Loucy (cell line): ENCODE data around the gene PRDM8.

Experiments used
- EZH2phosphoT487 ChIP-seq: fragments of 200-600 bp; IDR thresholded peaks from 2 replicates; pipeline ENCODE4 v1.6.1; 2018; ENCODE audit warnings: antibody characterized with exemption, mild to moderate bottlenecking, moderate library complexity, borderline replicate concordance
- TF ChIP-seq, protein P1 (sequence below): fragments of 200-600 bp; sonication (generic); conservative IDR thresholded peaks from 2 replicates; pipeline ENCODE4 v1.5.1; 2014; ENCODE audit warnings: mild to moderate bottlenecking, antibody characterized with exemption, low read length

DNA sequence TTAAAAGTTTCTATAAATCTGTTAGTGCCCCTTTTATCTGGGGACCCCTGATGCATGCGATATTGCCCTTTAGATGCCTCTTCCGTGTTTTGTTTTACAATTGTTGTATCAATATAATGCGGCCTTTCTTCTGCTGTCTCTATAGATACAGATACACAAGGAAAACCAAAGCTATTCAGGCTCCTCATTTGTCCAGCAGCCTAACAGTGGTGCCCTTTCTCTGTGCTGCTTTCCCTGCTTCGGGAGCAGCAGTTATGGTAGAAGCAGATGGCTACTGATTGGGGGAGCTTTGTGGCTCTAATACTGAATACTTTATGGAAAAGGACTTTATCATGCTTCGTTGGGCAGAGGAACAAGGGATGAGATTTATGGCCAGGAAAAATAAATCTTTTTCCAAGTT, 10.6 kb upstream of the PRDM8 start:
- TF ChIP-seq, protein P1, sequence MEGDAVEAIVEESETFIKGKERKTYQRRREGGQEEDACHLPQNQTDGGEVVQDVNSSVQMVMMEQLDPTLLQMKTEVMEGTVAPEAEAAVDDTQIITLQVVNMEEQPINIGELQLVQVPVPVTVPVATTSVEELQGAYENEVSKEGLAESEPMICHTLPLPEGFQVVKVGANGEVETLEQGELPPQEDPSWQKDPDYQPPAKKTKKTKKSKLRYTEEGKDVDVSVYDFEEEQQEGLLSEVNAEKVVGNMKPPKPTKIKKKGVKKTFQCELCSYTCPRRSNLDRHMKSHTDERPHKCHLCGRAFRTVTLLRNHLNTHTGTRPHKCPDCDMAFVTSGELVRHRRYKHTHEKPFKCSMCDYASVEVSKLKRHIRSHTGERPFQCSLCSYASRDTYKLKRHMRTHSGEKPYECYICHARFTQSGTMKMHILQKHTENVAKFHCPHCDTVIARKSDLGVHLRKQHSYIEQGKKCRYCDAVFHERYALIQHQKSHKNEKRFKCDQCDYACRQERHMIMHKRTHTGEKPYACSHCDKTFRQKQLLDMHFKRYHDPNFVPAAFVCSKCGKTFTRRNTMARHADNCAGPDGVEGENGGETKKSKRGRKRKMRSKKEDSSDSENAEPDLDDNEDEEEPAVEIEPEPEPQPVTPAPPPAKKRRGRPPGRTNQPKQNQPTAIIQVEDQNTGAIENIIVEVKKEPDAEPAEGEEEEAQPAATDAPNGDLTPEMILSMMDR: no peak
- no peak for TF ChIP-seq EZH2phosphoT487
